NCI-H2227 treated with DMSO at 0.1 percent for 48 hours (cell line): ENCODE measurements around the gene RCE1.

Experiments used
- DNase-seq: peaks from one replicate; lab custom pipeline; 2025; lab: John Stamatoyannopoulos, UW

RCE1 gene

GRCh38 chr11:66844496-66845142, 1.4 kb downstream of the RCE1 start:
- no peak for DNase-seq

DNA sequence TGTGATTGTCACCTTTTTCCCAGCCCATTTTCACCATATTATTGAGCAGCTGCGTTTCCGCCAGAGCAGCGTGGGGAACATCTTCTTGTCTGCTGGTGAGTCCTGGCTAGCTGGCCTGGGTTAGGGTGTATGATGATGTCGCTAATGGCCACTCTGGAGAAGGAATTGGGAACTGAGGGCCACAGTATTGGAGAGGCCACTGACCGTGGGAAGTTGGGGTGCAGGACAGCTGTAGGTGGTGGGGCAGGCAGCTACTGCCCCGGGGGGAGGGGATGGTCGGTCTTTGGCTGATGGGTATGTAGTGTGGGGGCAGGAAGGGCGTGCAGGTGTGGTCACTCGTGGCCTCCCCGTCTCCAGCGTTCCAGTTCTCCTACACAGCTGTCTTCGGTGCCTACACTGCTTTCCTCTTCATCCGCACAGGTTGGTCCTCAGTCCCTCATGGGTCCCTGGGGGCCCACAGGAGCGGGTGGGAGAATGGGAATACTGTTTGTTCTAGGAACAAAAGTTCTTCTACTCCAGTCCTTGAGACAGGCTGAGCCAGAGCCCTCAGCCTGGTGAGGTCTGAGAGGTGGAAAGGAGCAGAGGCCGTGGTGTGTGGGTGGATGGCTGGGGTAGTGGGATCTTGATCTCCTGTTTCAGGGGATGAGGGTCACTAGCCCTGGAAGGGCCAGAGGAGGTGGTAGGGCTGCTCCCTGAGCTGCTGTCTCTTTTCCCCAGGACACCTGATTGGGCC, 2.1 kb downstream of the RCE1 start:
- no peak for DNase-seq

GRCh38 chr11:66845876-66846212, 2.6 kb downstream of the RCE1 start:
- DNase-seq = no peak

GRCh38 chr11:66846671-66847091, 3.4 kb downstream of the RCE1 start:
- DNase-seq = no peak

DNA sequence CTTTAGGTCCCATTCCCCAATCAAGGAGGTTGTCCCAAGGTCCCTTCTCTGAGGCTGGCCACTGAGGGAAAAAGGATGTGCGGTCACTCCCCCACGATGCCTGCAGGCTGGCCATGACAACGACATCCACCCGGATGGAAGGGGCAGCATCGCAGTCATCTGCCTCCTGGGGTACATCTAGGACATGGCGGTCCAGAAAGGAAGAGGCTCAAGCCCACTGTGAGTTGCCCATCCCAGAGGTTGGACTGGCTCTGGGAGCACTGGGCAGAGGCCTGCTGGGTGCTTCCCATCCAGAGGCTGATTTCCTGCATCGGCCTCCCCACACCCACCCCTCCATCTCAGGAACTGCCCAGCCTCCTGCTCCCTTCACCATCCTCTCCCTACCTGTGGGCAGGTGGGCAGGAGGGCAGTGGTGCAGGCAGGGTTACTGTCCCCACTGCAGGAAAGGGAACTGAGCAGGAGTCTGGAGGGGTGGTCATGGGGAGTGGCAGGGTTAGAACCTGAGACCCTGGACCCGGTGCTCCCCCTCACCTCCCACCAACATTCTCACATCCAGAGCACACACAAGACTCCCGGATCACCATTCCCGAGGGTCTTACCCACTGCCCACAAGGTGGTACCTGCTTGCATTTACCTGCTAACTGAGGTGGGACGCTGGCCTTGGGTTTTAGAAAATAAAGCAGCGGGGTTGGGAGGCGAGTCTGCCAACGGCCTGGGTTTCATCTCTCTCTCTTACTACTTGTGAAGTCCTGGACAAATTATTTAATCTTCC, 4.4 kb downstream of the RCE1 start:
- DNase-seq = no peak

GRCh38 chr11:66848671-66849500, 5.6 kb downstream of the RCE1 start:
- no peak for DNase-seq

DNA sequence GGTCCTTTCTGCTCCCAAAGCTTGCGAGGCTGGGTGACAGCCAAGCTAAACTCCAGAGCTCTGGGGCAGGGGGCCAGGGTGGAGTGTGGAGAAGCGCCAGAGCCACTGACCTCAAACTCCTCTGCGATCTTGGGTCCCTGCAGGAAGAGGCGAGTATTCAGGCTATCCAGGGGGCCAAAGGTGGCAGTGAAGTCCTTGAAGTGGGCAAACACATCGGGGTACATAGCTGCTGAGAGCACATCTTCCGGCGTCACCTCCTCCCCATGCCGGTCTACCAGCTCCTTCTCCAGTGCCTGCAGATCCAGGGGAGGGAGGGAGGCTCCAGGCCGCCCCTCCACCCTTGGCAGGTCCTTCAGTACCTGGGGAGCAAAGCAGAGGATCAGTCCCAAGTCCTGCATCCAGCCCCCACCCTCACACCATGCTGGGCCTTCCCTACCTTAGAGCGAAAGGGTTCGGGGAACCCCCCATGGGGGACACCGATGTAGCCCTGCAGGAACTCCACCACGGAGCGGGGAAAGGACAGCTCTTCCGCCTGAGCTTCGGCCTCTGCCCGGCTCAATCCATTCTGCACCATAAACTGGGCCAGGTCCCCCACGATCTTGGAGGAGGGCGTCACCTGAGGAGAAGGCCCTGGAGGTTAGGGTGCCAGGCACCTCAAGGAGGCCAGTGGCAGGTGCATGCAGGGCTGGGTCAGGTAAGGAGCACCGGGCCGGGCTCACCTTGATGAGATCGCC, 6.4 kb downstream of the RCE1 start:
- DNase-seq = no peak

- no peak for DNase-seq
Measured at GRCh38 chr11:66850235-66850587, 7.0 kb downstream of the RCE1 start.

- DNase-seq = no peak
Measured at GRCh38 chr11:66850588-66851238, 7.5 kb downstream of the RCE1 start.

DNA sequence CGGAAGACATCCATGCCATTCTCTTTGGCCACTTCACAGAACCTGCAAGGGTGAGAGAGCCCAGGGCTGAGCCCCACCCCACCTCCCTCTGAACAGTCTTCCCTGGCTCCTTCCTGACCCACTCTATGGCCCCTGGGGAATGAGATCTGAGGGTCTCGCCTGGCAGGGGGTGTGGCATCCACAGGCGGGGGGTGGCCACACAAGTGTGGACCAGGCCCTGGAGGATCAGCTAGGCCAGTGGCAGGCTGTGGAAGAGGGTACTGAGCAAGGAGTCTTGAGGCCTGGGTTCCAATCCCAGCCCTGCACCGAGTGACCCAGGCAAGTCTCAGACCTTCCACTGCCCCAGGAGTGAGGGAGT, 8.0 kb downstream of the RCE1 start:
- no peak for DNase-seq

DNA sequence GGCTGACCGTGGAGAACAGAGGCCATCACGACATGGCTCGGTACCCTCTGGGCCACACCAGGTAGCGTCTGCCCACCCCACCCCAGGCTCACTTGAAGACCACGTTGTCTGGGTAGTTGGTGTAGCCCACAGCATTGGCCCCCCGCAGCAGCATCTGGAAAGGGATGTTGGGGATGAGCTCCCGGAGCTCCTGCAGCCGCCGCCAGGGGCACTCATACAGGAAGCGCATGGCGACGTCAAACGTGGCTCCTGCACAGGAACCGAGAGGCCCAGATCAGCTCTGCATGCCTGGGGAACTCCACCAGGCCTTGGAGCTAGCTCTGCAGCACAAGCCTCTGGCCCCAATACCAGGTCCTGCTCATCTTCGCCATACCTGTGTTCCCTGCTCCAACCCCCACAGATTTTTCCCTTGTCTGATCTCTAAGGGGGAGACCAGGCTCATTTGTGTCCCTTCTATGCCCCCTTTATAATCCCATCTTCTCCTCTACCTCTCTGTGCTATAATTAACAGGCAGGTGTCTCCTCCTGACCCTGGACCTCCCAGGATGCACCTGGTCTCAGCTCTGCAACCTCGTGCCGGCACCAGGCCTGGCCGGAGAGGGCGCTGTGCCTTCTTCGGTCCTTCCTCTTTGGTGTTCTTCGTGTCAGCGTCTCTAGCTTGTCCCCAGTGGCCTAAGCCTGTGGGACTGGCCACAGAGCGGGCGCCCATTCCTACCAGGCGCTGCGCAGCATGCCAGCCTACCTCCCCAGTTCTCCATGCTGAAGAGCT, 8.6 kb downstream of the RCE1 start:
- no peak for DNase-seq

DNA sequence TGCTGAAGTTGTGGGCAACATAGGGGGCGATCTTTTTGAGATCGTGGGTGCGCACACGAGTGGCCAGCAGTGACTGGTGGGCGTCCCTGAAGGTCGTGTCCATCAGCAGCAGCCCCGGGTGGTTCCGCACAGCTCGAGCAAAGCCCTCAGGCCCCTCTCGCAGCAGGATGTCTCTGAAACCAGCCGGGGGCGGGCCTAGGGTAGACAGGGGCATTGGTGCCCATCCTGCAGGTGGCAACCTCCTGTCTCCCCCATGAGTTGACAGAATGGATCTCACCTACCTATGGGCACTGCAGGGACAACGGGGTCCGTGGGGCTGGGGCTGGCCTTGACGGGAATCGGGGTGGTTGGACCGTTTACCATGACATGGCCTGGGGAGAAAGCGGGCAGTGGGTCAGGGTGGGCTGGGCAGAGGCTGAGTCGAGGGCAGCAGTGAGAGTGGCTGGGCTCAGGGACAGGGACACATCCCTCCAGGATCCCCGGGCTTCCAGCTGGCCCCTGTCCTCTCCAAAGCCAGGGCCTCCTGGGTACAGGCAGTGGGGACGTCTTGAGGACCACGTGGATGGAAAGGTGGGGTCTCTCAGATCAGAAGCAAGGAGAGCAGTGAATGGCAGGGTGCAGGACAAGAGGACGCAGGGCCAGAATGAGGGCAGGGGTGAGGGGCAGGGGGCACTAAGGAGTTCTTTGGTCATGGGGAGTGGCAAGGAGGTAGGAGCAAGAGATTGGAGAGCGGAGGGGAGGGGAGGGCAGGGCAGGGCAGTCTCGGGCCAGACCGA, 9.4 kb downstream of the RCE1 start:
- no peak for DNase-seq

GRCh38 chr11:66853242-66854229, 10.3 kb downstream of the RCE1 start:
- no peak for DNase-seq

- no peak for DNase-seq
Measured at GRCh38 chr11:66854231-66854661, 11.0 kb downstream of the RCE1 start.

DNA sequence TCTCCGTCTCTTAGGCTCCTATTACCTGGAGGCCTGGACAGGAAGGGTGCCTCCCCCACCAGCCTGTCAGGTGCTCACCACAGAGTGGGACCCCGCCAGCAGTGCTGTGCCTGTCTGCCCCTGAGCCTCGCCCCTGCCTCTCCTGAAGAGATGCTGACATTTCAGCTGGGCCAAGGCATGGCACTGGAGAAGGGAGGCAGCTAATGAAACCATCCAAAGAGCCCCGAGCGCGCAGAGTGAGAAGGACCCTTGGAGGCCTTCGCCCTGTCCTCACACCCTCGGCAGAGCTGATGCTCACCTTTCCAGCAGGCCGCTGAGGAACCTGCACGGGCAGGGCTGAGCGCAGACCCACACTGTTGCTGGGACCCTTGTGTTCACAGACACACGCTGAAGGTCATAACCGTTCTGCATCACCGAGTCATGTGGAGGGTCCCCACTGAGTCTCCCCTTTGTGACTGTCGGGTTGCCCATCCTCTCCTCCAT, 11.5 kb downstream of the RCE1 start:
- no peak for DNase-seq

DNA sequence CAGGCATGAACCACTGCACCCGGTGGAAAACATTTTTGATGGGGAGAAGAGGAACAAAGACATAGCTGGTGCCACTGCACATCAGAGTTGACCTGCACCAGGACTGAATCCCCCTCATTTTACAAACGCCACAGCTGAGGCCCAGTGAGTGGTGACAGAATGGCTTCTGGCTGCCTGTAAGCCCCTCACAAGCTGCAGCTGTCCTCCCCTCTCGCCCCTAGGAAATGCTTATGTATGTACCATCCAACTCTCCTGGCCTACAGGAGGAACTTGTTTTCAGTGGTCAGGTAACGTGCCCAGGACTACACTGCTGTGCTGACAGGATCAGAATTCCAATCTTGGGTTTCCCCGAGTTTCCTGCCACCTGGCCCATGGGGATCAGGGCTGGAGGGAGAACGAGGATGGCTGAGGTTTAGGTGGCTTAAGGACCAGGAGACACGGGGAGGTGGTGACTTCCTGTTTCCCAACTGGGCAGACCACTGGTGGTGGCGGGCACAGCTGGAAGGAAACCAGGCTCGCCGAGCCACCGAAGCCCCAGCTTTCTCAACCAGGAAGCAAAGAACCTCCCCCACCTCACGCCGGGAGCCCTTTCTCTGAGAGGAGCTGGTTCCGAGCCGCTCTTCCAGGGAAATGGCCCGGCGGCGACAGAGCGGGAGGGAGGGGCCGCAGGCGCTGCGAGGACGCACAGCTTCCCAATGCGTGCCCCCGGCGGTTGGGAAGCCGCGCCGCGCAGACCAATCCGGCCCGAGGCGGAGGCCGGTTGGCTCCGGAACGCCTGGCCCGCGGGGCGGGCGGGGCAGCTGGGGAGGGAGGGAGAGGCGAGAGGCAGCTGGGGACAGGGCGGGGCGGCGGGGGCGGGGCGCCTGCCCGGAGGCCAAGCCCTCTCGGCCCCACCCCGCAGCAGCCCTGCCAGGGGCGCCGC, 12.6 kb downstream of the RCE1 start:
- DNase-seq = peak; percentile 85
